Endothelial cell (in vitro differentiated cells): ENCODE measurements around the gene INTS11. TPM values are rescaled to one million over a fixed set of nuclear protein-coding genes. Genes with fewer than 3 reads are reported as not detected.

Experiments used
- DNase-seq: peaks from one replicate; pipeline ENCODE4 v3.0.0; 2021; ENCODE audit warnings: low spot score
- H3K27ac Mint-ChIP-seq: one replicate; pipeline ENCODE4 v1.8.0; 2021; ENCODE audit warnings: mixed read lengths, inconsistent platforms; ENCODE audit not compliant: unreplicated experiment
- H3K27me3 Mint-ChIP-seq: one replicate; pipeline ENCODE4 v1.8.0; 2021; ENCODE audit warnings: mild to moderate bottlenecking, moderate library complexity, mixed read lengths, inconsistent platforms; ENCODE audit not compliant: unreplicated experiment
- H3K36me3 Mint-ChIP-seq: one replicate; pipeline ENCODE4 v1.8.0; 2021; ENCODE audit warnings: mild to moderate bottlenecking, low read depth, mixed read lengths, inconsistent platforms; ENCODE audit not compliant: unreplicated experiment
- H3K4me1 Mint-ChIP-seq: one replicate; pipeline ENCODE4 v1.8.0; 2021; ENCODE audit warnings: mild to moderate bottlenecking, mixed read lengths, inconsistent platforms; ENCODE audit not compliant: unreplicated experiment
- H3K4me3 Mint-ChIP-seq: one replicate; pipeline ENCODE4 v1.8.0; 2021; ENCODE audit warnings: mild to moderate bottlenecking, mixed read lengths, inconsistent platforms; ENCODE audit not compliant: unreplicated experiment
- H3K9me3 Mint-ChIP-seq: one replicate; pipeline ENCODE4 v1.8.0; 2021; ENCODE audit warnings: mixed read lengths, inconsistent platforms; ENCODE audit not compliant: unreplicated experiment
- total RNA-seq: library from RNA; stranded (reverse); fragmentation: NEBNext Ultra II Directional; extraction: Animal tissue kit (Norgen Biotek cat#: 25700); gene quantifications from one replicate; pipeline ENCODE4 v1.2.1, GENCODE V29; 2021; ENCODE audit not compliant: unreplicated experiment
- TF ChIP-seq, protein P1 (sequence below): fragments of 200-600 bp; sonication (generic); IDR thresholded peaks from one replicate; pipeline ENCODE4 v1.5.0; 2021; ENCODE audit warnings: antibody characterized with exemption; ENCODE audit not compliant: unreplicated experiment

INTS11 gene
- total RNA-seq, 1 donor from 2014 or later, result 104 TPM

DNA sequence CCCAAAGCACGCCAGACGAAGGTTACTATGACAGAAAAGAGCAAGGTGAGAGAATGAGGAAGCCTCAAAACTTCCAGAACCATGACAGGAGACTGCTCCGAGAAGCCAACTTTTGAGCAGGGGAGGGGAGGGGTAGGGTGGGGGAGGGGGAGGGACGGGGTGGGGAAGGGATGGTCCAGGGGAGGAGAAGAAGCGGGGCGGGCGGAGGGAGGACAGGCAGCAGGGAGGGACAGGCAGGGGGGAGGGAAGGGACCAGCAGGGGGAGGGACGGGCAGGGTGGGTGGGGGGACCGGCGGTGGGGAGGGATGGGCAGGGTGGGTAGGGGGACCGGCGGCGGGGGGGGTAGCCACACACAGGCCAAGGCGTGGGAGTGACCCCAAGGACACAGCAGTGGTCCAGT lies 2.0 kb downstream of the INTS11 start:
- Mint-ChIP-seq H3K4me1 (peaks cover 17% of the 10 kb centered on the region), H3K9me3 (no peaks in the 10 kb centered on the region), H3K4me3 (peak overlapping the region; percentile 56), H3K27me3 (peaks cover 12% of the 10 kb centered on the region), H3K36me3 (peaks cover 11% of the 10 kb centered on the region), H3K27ac (no peak overlapping the region)
- TF ChIP-seq, protein P1, sequence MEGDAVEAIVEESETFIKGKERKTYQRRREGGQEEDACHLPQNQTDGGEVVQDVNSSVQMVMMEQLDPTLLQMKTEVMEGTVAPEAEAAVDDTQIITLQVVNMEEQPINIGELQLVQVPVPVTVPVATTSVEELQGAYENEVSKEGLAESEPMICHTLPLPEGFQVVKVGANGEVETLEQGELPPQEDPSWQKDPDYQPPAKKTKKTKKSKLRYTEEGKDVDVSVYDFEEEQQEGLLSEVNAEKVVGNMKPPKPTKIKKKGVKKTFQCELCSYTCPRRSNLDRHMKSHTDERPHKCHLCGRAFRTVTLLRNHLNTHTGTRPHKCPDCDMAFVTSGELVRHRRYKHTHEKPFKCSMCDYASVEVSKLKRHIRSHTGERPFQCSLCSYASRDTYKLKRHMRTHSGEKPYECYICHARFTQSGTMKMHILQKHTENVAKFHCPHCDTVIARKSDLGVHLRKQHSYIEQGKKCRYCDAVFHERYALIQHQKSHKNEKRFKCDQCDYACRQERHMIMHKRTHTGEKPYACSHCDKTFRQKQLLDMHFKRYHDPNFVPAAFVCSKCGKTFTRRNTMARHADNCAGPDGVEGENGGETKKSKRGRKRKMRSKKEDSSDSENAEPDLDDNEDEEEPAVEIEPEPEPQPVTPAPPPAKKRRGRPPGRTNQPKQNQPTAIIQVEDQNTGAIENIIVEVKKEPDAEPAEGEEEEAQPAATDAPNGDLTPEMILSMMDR, result no peak
- DNase-seq, result no peak

DNA sequence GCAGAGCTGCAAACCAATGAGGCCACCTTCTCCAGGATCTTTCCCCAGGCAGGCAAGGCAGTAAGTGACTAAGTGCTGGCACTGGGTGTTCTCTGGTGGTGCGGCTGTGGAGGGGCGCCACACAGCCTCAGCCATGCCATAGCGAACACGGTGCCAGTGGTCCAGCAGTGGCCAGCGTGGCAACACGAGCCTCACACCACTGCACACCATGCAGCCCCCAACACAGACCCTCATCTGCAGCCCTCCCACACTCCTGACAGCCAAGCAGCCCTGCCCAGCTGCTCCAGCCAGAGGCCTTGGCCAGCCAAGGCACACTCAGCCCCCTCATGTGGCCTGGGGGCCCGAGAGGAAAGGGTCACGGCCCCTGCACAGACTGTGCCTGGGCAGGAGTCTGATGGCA lies 3.0 kb downstream of the INTS11 start:
- TF ChIP-seq, protein P1, result no peak
- Mint-ChIP-seq H3K36me3 (peaks cover 14% of the 10 kb centered on the region), H3K4me3 (no peak overlapping the region), H3K27me3 (peaks cover 12% of the 10 kb centered on the region), H3K27ac (no peak overlapping the region), H3K9me3 (no peaks in the 10 kb centered on the region), H3K4me1 (peaks cover 19% of the 10 kb centered on the region)
- DNase-seq, result no peak

DNA sequence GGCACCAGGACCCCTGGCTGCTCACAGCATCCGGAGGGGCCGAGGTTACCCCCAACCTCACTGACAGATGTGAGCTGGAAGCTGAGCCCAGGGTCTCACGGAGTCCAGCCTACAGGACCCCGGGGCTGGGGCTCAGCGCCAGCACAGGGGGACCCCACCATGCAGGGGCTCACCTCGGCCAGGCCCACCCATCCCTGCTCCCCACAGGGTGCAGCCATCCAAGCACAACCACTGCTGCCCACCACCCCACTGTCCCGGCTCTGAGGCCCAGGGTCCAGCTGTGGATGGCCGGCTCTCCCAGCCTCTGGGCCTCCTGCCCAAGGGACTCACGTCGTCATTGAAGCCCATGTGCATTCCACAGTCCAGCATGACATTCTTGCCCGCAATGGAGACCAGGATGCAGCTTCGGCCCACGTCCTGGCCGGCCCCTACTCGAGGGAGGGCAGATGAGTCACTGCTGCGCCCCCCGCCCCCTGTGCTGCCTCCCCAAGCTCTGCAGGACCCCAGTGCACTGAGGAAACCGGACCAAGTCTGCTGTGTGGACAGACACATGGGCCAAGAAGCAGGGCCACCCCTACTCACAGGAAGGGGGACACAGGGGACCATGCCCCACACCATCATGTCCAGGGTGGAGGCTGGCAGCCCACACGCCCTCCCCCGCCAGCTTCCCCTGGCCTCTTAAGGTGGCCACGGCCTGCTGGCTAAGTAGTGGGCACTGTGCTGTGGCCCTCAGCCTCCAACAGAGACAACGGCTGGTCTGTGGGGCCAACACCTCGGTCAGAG lies 3.6 kb downstream of the INTS11 start:
- Mint-ChIP-seq H3K4me3 (no peak overlapping the region), H3K27me3 (peaks cover 8% of the 10 kb centered on the region), H3K27ac (no peak overlapping the region), H3K36me3 (peaks cover 14% of the 10 kb centered on the region), H3K9me3 (no peaks in the 10 kb centered on the region), H3K4me1 (peaks cover 15% of the 10 kb centered on the region)
- TF ChIP-seq, protein P1, result no peak
- no peak for DNase-seq

DNA sequence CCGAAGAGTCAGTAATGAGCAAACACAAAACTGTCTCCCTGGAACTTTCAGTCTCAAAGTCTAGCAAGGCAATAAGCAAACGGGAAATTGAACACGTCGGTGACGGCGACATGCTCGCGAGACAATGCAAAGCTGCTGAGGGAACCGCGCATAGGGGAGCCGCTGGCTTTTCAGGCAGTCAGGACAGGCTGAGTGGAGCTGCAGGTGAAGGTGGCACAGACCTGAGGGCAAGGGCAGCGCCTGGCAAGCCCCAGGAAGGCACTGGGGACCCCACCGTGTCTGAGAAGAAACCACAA lies 4.9 kb downstream of the INTS11 start:
- H3K27me3 Mint-ChIP-seq, result peaks cover 8% of the 10 kb centered on the region
- no peak for DNase-seq
- H3K4me1 Mint-ChIP-seq, result peaks cover 15% of the 10 kb centered on the region
- no peak overlapping the region for H3K4me3 Mint-ChIP-seq
- peaks cover 14% of the 10 kb centered on the region for H3K36me3 Mint-ChIP-seq
- TF ChIP-seq, protein P1, result no peak
- H3K9me3 Mint-ChIP-seq, result no peaks in the 10 kb centered on the region
- H3K27ac Mint-ChIP-seq, result no peak overlapping the region

DNA sequence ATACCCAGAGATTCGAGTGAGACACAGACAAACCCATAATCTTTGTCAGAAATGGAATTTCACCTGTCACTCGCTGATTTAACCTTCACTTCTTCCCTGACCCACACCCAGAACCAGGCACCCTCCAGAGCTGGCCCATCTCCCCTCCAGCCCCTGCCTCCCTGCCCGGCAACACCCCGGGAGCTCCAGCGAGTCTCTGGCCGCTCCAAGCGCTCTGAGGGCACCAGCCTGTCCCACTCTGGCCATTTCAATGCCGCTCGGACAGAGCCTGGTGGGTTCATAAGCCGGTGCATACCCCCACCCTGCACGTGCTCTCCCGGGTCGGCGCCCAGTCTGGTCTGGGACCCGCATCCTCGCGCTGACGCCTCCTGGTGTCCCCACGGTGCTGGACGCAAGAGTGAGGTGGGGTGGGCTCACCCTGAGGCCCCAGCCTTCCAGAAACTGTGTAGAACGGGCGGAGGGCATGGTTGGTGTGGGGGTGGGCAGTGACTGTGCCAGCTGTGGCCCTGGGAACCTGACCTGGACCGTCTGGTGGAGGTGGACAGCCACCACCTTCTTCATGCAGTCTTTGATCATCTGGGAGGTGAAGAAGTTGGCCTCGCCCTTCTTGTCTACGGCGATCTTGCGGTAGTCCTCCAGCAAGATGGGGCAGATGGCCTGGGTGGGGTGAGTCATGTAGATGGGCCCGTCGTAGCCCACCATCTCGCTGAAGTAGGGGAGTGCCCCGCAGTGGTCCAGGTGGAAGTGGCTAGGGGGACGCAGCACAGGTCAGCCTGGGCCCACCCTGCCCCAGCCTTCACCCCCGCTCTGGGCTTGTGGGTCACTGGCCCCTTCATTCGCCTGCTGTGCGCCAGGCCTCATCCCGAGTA lies 5.4 kb downstream of the INTS11 start:
- TF ChIP-seq, protein P1, result no peak
- Mint-ChIP-seq H3K36me3 (peaks cover 14% of the 10 kb centered on the region), H3K9me3 (no peaks in the 10 kb centered on the region), H3K4me3 (no peak overlapping the region), H3K27ac (no peak overlapping the region), H3K4me1 (peaks cover 15% of the 10 kb centered on the region), H3K27me3 (peaks cover 8% of the 10 kb centered on the region)
- DNase-seq, result no peak
